Fibroblast of lung (primary cell): Measurements from ENCODE around the gene KIF20B. TPM values are rescaled to one million over a fixed set of nuclear protein-coding genes. Genes with fewer than 3 reads are reported as not detected.

Experiments
- DNase-seq, 2 donors: peaks; one replicate each; pipeline versions ENCODE4 v3.0.0 to v3.0.0-alpha.2; 2010; ENCODE audit warnings: low read depth in 2 of 2
- H2AFZ ChIP-seq: 2 replicates; pipeline ENCODE4 v1.5.1; 2012; ENCODE audit warnings: low read length, control low read depth, inconsistent platforms
- H3K27ac ChIP-seq: 2 replicates; pipeline ENCODE4 v1.5.1; 2011; ENCODE audit warnings: low read length, control low read depth; ENCODE audit not compliant: insufficient read depth
- H3K27me3 ChIP-seq: 2 replicates; pipeline ENCODE4 v1.5.1; 2011; ENCODE audit warnings: mild to moderate bottlenecking, low read length; ENCODE audit not compliant: control insufficient read depth, insufficient read depth
- H3K36me3 ChIP-seq: 2 replicates; pipeline ENCODE4 v1.5.1; 2011; ENCODE audit warnings: low read length; ENCODE audit not compliant: control insufficient read depth, insufficient read depth
- H3K4me1 ChIP-seq: 2 replicates; pipeline ENCODE4 v1.5.1; 2011; ENCODE audit warnings: low read length; ENCODE audit not compliant: control insufficient read depth, insufficient read depth; ENCODE audit errors: extremely low read depth
- H3K4me2 ChIP-seq: 2 replicates; pipeline ENCODE4 v1.5.1; 2011; ENCODE audit warnings: low read length, control low read depth; ENCODE audit not compliant: insufficient read depth; ENCODE audit errors: extremely low read depth
- H3K4me3 ChIP-seq, 4 experiments: fragments of 200-600 bp in 1 of 4; sonication (generic) in 1 of 4; replicated peaks in 1 of 4; 2 replicates each; pipeline ENCODE4 v1.5.1; 2011 to 2016; ENCODE audit warnings: low read length in 4 of 4, low read depth in 3 of 4, mild to moderate bottlenecking in 3 of 4, control low read depth in 2 of 4, inconsistent platforms in 1 of 4, mixed read lengths in 1 of 4; ENCODE audit not compliant: insufficient read depth in 1 of 4; ENCODE audit errors: control extremely low read depth in 1 of 4
- H3K79me2 ChIP-seq: 2 replicates; pipeline ENCODE4 v1.5.1; 2012; ENCODE audit warnings: mild to moderate bottlenecking, low read length, inconsistent platforms; ENCODE audit not compliant: control insufficient read depth, insufficient read depth
- H3K9ac ChIP-seq: 2 replicates; pipeline ENCODE4 v1.5.1; 2011; ENCODE audit warnings: mild to moderate bottlenecking, low read length, control low read depth; ENCODE audit not compliant: insufficient read depth
- H3K9me3 ChIP-seq: 2 replicates; pipeline ENCODE4 v1.5.1; 2012; ENCODE audit warnings: low read depth, low read length; ENCODE audit not compliant: control insufficient read depth, insufficient read depth
- H4K20me1 ChIP-seq: 2 replicates; pipeline ENCODE4 v1.5.1; 2011; ENCODE audit warnings: low read length; ENCODE audit not compliant: control insufficient read depth, insufficient read depth; ENCODE audit errors: extremely low read depth
- CTCF ChIP-seq, 2 donors: IDR thresholded peaks in 1 of 2; conservative IDR thresholded peaks in 1 of 2; 1 replicate in 1 of 2; 2 replicates in 1 of 2; pipeline ENCODE4 v1.5.1; 2011 to 2012; ENCODE audit warnings: low read length in 2 of 2, control low read depth in 1 of 2, inconsistent platforms in 1 of 2, low read depth in 1 of 2, mild to moderate bottlenecking in 1 of 2
- EZH2 ChIP-seq: IDR thresholded peaks from 2 replicates; pipeline ENCODE4 v1.5.1; 2012; ENCODE audit warnings: low read length, control low read depth, mild to moderate bottlenecking; ENCODE audit errors: missing control alignments
- polyA plus RNA-seq, 2 donors: library from polyadenylated mRNA; depleted of rRNA in 1 of 2; stranded (reverse) in 1 of 2; unstranded in 1 of 2; fragments of >200 nt; gene quantifications; 2 replicates each; pipeline ENCODE4 v1.2.1, GENCODE V29; 2011 to 2012; ENCODE audit warnings: missing spikeins in 1 of 2
- total RNA-seq: library from RNA; depleted of rRNA; stranded (reverse); fragments of >200 nt; gene quantifications from 2 replicates; pipeline ENCODE4 v1.2.1, GENCODE V29; 2014

KIF20B gene
- total and polyA plus RNA-seq, 2 donors (not counting 1 experiment from before 2014, with no cell fraction given): 5.6 to 9.2 TPM

GRCh38 chr10:89706011-89706410 lies 4.6 kb downstream of the KIF20B start:
- peak overlapping the region; percentile 63 for H3K4me2 ChIP-seq

GRCh38 chr10:89707372-89707771 lies 6.0 kb downstream of the KIF20B start:
- Histone ChIP-seq H3K79me2 (peaks cover 85% of the 10 kb centered on the region), H3K4me2 (peak overlapping the region; percentile 63), H3K9me3 (no peaks in the 10 kb centered on the region), H2AFZ (peak overlapping the region; percentile 31), H3K36me3 (no peaks in the 10 kb centered on the region), H3K9ac (no peak overlapping the region), H3K4me3 (no peak overlapping the region), H3K4me1 (no peaks in the 10 kb centered on the region), H3K27me3 (no peaks in the 10 kb centered on the region), H4K20me1 (no peaks in the 10 kb centered on the region), H3K27ac (no peak overlapping the region)
- TF ChIP-seq CTCF (conservative IDR thresholded peaks at IDR 0.05 in 1 of 2, IDR thresholded peaks at IDR 0.05 in 1 of 2; ENCODE audit: low read depth in 1 of 2, low read length in 2 of 2) (no peak), EZH2 (no peak)
- DNase-seq: no peak

More at GRCh38 chr10:89706011-89706410, 4.6 kb downstream of the KIF20B start:
- no peak overlapping the region for H3K27ac ChIP-seq
- H3K9ac ChIP-seq: no peak overlapping the region
- H3K79me2 ChIP-seq: peaks cover 89% of the 10 kb centered on the region
- no peaks in the 10 kb centered on the region for H3K27me3 ChIP-seq
- peak overlapping the region; percentile 32 for H2AFZ ChIP-seq
- no peaks in the 10 kb centered on the region for H3K4me1 ChIP-seq
- H3K4me3 ChIP-seq: peak overlapping the region in 1 of 4 experiments; percentile 24
- no peaks in the 10 kb centered on the region for H3K9me3 ChIP-seq
- TF ChIP-seq EZH2: no peak
- H4K20me1 ChIP-seq: no peaks in the 10 kb centered on the region
- DNase-seq: peak; percentile 39 to 60
- H3K36me3 ChIP-seq: no peaks in the 10 kb centered on the region

GRCh38 chr10:89710753-89711152 lies 9.4 kb downstream of the KIF20B start:
- H3K4me3 ChIP-seq: peak overlapping the region in 1 of 4 experiments; percentile 28
- TF ChIP-seq EZH2 (no peak), CTCF (conservative IDR thresholded peaks at IDR 0.05 in 1 of 2, IDR thresholded peaks at IDR 0.05 in 1 of 2; ENCODE audit: low read depth in 1 of 2, low read length in 2 of 2) (no peak)
- no peaks in the 10 kb centered on the region for H3K9me3 ChIP-seq
- no peaks in the 10 kb centered on the region for H3K4me1 ChIP-seq
- DNase-seq: peak; percentile 6 to 55
- no peaks in the 10 kb centered on the region for H4K20me1 ChIP-seq
- no peaks in the 10 kb centered on the region for H3K36me3 ChIP-seq
- H2AFZ ChIP-seq: peak overlapping the region; percentile 29
- H3K79me2 ChIP-seq: peaks cover 51% of the 10 kb centered on the region
- no peak overlapping the region for H3K27ac ChIP-seq
- H3K4me2 ChIP-seq: peak overlapping the region; percentile 40
- no peaks in the 10 kb centered on the region for H3K27me3 ChIP-seq
- H3K9ac ChIP-seq: no peak overlapping the region
